T-helper 2 cell treated with Interferon-gamma antibody and Interleukin-4, amounts not matched to agents 5 μg/mL and 100 μg/mL, for 36 hours (primary cell): Measurements from ENCODE around the gene FOLR2.
"Not testable (repeated sequence)": the region's sequence is repeated elsewhere in the genome, so short reads cannot be mapped to it uniquely, and the experiment has no call there.

Experiments
- DNase-seq: peaks from one replicate; pipeline ENCODE4 v3.0.0; 2021; ENCODE audit warnings: low spot score
- H3K27ac Mint-ChIP-seq: one replicate; pipeline ENCODE4 v1.8.0; 2021; ENCODE audit warnings: mild to moderate bottlenecking, mixed read lengths
- H3K27me3 Mint-ChIP-seq: one replicate; pipeline ENCODE4 v1.8.0; 2021; ENCODE audit warnings: low read depth, mixed read lengths
- H3K36me3 Mint-ChIP-seq: one replicate; pipeline ENCODE4 v1.8.0; 2021; ENCODE audit warnings: low read depth, mixed read lengths
- H3K4me1 Mint-ChIP-seq: one replicate; pipeline ENCODE4 v1.8.0; 2021; ENCODE audit warnings: low read depth, mixed read lengths
- H3K4me3 Mint-ChIP-seq: one replicate; pipeline ENCODE4 v1.8.0; 2022; ENCODE audit warnings: mild to moderate bottlenecking, moderate library complexity, mixed read lengths
- H3K9me3 Mint-ChIP-seq: one replicate; pipeline ENCODE4 v1.8.0; 2021; ENCODE audit warnings: mixed read lengths

Gene FOLR2

GRCh38 chr11:72250661-72251464, 34.3 kb downstream of the FOLR2 start:
- Mint-ChIP-seq H3K9me3 (no peaks in the 10 kb centered on the region), H3K4me1 (no peaks in the 10 kb centered on the region), H3K36me3 (no peaks in the 10 kb centered on the region), H3K27ac (no peak overlapping the region), H3K27me3 (peaks cover 27% of the 10 kb centered on the region), H3K4me3 (no peak overlapping the region)
- no peak for DNase-seq

- Mint-ChIP-seq H3K36me3 (no peaks in the 10 kb centered on the region), H3K4me3 (no peak overlapping the region), H3K9me3 (no peaks in the 10 kb centered on the region), H3K27me3 (peaks cover 27% of the 10 kb centered on the region), H3K27ac (no peak overlapping the region), H3K4me1 (no peaks in the 10 kb centered on the region)
- DNase-seq, result no peak
Observed at GRCh38 chr11:72251614-72252013, 35.0 kb downstream of the FOLR2 start.

DNA sequence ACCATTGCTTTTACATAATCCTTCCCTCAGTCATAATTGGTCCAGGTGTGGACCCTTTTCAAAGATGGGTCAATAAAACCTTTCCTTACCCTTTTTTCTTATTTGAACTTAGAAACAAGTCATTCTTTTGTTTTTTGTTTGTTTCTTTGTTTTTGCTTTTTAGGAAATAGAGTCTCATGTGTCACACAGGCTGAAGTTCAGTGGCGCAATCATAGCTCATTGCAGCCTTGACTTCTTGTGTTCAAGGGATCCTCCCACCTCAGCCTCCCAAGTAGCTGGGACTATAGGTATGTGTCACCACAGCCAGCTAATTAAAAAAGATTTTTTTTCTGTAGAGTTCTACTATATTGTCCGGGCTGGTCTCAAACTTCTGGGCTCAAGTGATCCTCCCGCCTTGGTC, 36.8 kb downstream of the FOLR2 start:
- H3K9me3 Mint-ChIP-seq, result no peaks in the 10 kb centered on the region
- no peaks in the 10 kb centered on the region for H3K36me3 Mint-ChIP-seq
- no peak for DNase-seq
- no peaks in the 10 kb centered on the region for H3K4me1 Mint-ChIP-seq
- no peak overlapping the region for H3K4me3 Mint-ChIP-seq
- H3K27ac Mint-ChIP-seq, result no peak overlapping the region
- H3K27me3 Mint-ChIP-seq, result peaks cover 22% of the 10 kb centered on the region

DNA sequence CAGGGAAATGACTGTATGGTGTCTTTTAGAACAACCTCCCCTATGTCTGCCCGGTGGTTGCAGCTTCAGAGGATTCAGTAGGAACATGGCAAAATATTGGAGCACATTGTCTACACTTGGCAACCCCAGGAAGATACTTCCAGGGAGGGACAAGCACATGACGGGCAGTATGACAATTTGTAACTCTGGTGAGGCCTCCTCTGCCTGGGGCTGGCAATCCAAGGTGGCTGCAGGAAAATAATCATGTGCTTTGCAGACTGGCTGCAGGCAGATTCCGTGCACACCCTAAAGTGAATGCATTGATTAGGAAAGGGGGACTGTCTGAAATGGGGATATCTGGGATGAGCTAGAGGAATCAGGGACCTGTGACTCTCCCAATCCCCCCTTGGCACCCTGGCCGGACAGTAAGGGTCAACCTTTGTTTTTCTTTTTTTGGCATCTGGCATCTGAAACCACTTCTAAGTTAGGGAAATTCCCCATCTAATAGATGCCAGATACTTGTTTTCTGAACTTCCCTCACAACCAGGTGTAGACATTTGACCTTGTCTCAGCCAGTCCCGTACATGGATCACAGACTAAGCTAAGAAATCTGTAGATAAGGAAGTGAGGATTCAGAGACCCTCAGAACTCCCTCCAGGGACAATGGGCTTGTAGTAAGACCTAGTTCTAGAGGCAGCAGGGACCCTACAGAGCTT, 37.9 kb downstream of the FOLR2 start:
- H3K4me1 Mint-ChIP-seq, result no peaks in the 10 kb centered on the region
- no peaks in the 10 kb centered on the region for H3K9me3 Mint-ChIP-seq
- peaks cover 19% of the 10 kb centered on the region for H3K27me3 Mint-ChIP-seq
- H3K4me3 Mint-ChIP-seq, result no peak overlapping the region
- no peak overlapping the region for H3K27ac Mint-ChIP-seq
- DNase-seq, result no peak
- no peaks in the 10 kb centered on the region for H3K36me3 Mint-ChIP-seq

DNA sequence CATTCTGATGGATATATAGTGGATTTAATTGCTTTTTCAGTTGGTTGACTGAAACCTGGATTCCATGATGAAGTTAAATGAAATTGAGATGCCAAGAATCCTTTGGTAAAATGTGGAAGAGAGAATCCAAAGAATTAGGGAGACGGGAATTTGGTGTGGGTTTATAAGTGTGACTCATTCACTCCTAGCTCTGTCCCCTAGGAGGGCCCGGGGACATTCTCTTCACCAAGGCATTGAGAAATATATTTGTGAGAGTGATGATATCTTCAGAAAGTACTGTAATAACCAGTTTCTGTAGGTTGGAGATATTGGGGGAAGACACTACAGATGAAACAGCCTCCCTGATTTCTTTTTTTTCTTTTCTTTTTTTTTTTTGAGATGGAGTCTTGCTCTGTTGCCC, 41.0 kb downstream of the FOLR2 start:
- H3K4me3 Mint-ChIP-seq, result no peak overlapping the region
- H3K4me1 Mint-ChIP-seq, result peaks cover 4% of the 10 kb centered on the region
- H3K9me3 Mint-ChIP-seq, result no peaks in the 10 kb centered on the region
- H3K27ac Mint-ChIP-seq, result no peak overlapping the region
- peaks cover 30% of the 10 kb centered on the region for H3K27me3 Mint-ChIP-seq
- no peaks in the 10 kb centered on the region for H3K36me3 Mint-ChIP-seq
- DNase-seq, result no peak

GRCh38 chr11:72259490-72259889, 42.9 kb downstream of the FOLR2 start:
- Mint-ChIP-seq H3K4me1 (peaks cover 19% of the 10 kb centered on the region), H3K36me3 (no peaks in the 10 kb centered on the region), H3K4me3 (no peak overlapping the region), H3K27me3 (peaks cover 18% of the 10 kb centered on the region), H3K9me3 (no peaks in the 10 kb centered on the region), H3K27ac (no peak overlapping the region)
- no peak for DNase-seq

DNA sequence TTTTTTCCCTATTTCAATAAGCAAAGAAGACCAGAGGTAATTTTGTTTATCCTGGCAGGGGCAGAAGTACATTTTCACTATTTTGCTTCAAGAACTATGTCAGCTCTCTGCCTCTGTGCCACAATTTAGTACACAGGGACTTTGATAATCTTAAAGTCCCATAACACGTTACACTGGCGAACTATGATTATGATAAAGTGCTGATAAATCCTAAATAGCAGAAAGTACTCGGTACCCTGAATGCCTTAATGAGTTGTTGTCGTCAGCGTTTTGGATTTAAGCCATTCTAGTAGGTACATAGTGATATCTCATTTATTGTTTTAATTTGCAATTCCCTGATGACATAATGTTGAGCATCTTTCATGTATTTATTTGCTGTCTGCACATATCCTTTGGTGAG, 44.0 kb downstream of the FOLR2 start:
- Mint-ChIP-seq H3K4me3 (no peak overlapping the region), H3K9me3 (no peaks in the 10 kb centered on the region), H3K27ac (no peak overlapping the region), H3K27me3 (peaks cover 12% of the 10 kb centered on the region), H3K36me3 (no peaks in the 10 kb centered on the region), H3K4me1 (peaks cover 19% of the 10 kb centered on the region)
- DNase-seq, result no peak

DNA sequence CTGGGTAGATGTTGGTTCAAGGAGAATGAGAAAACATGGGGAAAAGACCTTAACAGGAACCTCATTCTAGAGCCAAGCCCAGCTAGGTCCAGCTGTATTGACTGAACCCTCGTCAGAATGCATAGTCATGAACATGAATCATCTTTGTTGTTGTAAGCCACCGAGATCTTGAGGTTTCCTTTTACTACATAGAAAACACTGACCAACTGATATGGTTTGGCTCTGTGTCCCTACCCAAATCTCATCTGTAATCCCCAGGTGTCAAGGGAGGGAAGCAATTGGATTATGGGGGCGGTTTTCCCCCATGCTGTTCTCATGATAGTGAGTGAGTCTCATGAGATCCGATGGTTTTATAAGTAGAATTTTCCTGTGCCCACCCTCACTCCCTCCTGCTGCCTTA, 46.8 kb downstream of the FOLR2 start:
- H3K27ac Mint-ChIP-seq, result no peak overlapping the region
- H3K27me3 Mint-ChIP-seq, result peaks cover 17% of the 10 kb centered on the region
- no peak for DNase-seq
- no peaks in the 10 kb centered on the region for H3K9me3 Mint-ChIP-seq
- H3K4me3 Mint-ChIP-seq, result no peak overlapping the region
- no peaks in the 10 kb centered on the region for H3K36me3 Mint-ChIP-seq
- H3K4me1 Mint-ChIP-seq, result peaks cover 25% of the 10 kb centered on the region

DNA sequence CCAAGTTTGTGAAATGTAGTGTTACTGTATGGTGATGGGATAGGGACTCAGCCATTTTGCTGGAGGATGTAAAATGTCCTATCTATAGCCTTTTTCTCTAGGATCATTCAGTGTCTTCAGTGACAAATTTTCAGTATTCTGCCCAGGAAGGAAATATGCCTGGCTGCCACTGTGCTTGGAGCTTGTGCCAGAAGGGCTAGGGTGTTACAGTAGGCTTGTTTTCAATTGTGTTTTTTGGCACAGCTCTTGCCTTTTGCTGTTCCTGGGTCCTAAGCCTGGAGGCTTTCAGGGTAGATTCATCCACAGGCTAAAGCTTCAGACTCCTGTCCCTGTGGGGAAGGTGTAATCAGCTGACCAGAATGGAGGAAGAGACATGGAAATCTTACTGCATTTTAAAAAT, 49.4 kb downstream of the FOLR2 start:
- DNase-seq, result no peak
- Mint-ChIP-seq H3K9me3 (no peaks in the 10 kb centered on the region), H3K27me3 (peaks cover 10% of the 10 kb centered on the region), H3K36me3 (no peaks in the 10 kb centered on the region), H3K4me1 (peaks cover 33% of the 10 kb centered on the region), H3K4me3 (no peak overlapping the region), H3K27ac (no peak overlapping the region)

GRCh38 chr11:72266960-72267359, 50.4 kb downstream of the FOLR2 start:
- not testable (repeated sequence) for DNase-seq, H3K4me3 Mint-ChIP-seq, H3K9me3 Mint-ChIP-seq, H3K27me3 Mint-ChIP-seq, H3K36me3 Mint-ChIP-seq, H3K27ac Mint-ChIP-seq
- peaks cover 33% of the 10 kb centered on the region for H3K4me1 Mint-ChIP-seq

- Mint-ChIP-seq H3K4me3 (no peak overlapping the region), H3K9me3 (no peaks in the 10 kb centered on the region), H3K27ac (no peak overlapping the region), H3K36me3 (no peaks in the 10 kb centered on the region), H3K4me1 (peaks cover 25% of the 10 kb centered on the region), H3K27me3 (peaks cover 13% of the 10 kb centered on the region)
- no peak for DNase-seq
Observed at GRCh38 chr11:72267956-72268617, 51.5 kb downstream of the FOLR2 start.
